ENCODE measurements around the gene CHAT. TPM values are rescaled to one million over a fixed set of nuclear protein-coding genes. Genes with fewer than 3 reads are reported as not detected.

CHAT gene
- total RNA-seq, 2 experiments from 2014 or later, result not detected

GRCh38 chr10:49663596-49663995 is 49.8 kb downstream of the CHAT start:
- Histone ChIP-seq H3K79me2 (ENCODE audit: insufficient read depth, low read depth, low read length) (no peaks in the 10 kb centered on the region), H3K36me3 (ENCODE audit: insufficient read depth, low read length) (no peaks in the 10 kb centered on the region), H3K27ac (ENCODE audit: low read depth, low read length, poor library complexity, severe bottlenecking) (no peak overlapping the region), H3K4me1 (ENCODE audit: insufficient read depth, low read length, poor library complexity, severe bottlenecking) (no peaks in the 10 kb centered on the region), H4K20me1 (ENCODE audit: insufficient read depth, low read length) (no peaks in the 10 kb centered on the region), H3K9me3 (ENCODE audit: low read length) (no peaks in the 10 kb centered on the region; the same call in 1 of the 2 replicates), H3K9me2 (ENCODE audit: insufficient read depth, low read length) (no peaks in the 10 kb centered on the region), H2AFZ (ENCODE audit: low read length) (no peak overlapping the region), H3K4me3 (ENCODE audit: low read depth, low read length, poor library complexity, severe bottlenecking) (no peak overlapping the region), H3K4me2 (ENCODE audit: low read length) (no peak overlapping the region)
- BruUV-seq (replicated peaks), result no TSS peak
- no peak for DNase-seq (ENCODE audit: low spot score)
- ChIA-PET POLR2A (no interaction called here), CTCF (ENCODE audit: unreplicated experiment) (no interaction called here)
- no peak for TF ChIP-seq CTCF (conservative IDR thresholded peaks at IDR 0.05; ENCODE audit: low read length)
- TF ChIP-seq EZH2phosphoT487 (IDR thresholded peaks at IDR 0.05; ENCODE audit: borderline replicate concordance, low read depth, low read length), result no peak
- intact Hi-C loops (cut with micrococcal nuclease; ENCODE audit: unreplicated experiment), result no loop called here

- intact Hi-C loops (cut with micrococcal nuclease; ENCODE audit: unreplicated experiment), result no loop called here
- Histone ChIP-seq H3K4me3 (ENCODE audit: low read depth, low read length, poor library complexity, severe bottlenecking) (no peak overlapping the region), H3K36me3 (ENCODE audit: insufficient read depth, low read length) (no peaks in the 10 kb centered on the region)
Measured at GRCh38 chr10:49664006-49664841, 50.4 kb downstream of the CHAT start.

More at GRCh38 chr10:49664006-49664841, 50.4 kb downstream of the CHAT start:
- no peak for TF ChIP-seq CTCF (conservative IDR thresholded peaks at IDR 0.05; ENCODE audit: low read length)
- no peak for TF ChIP-seq EZH2phosphoT487 (IDR thresholded peaks at IDR 0.05; ENCODE audit: borderline replicate concordance, low read depth, low read length)
- CTCF ChIA-PET (ENCODE audit: unreplicated experiment), result no interaction called here
- H3K9me2 ChIP-seq (ENCODE audit: insufficient read depth, low read length), result no peaks in the 10 kb centered on the region
- H3K4me2 ChIP-seq (ENCODE audit: low read length), result no peak overlapping the region
- no peak for DNase-seq (ENCODE audit: low spot score)
- no peak overlapping the region for H2AFZ ChIP-seq (ENCODE audit: low read length)
- no TSS peak for BruUV-seq (replicated peaks)
- no peaks in the 10 kb centered on the region for H3K79me2 ChIP-seq (ENCODE audit: insufficient read depth, low read depth, low read length)
- no peaks in the 10 kb centered on the region for H3K9me3 ChIP-seq (ENCODE audit: low read length)
- no peak overlapping the region for H3K27ac ChIP-seq (ENCODE audit: low read depth, low read length, poor library complexity, severe bottlenecking)
- H4K20me1 ChIP-seq (ENCODE audit: insufficient read depth, low read length), result no peaks in the 10 kb centered on the region
- POLR2A ChIA-PET, result interaction anchor here (1.4 kb wide), 1 partner anchor 15 kb away, joined by 3 read pairs; no protein-coding TSS in a partner anchor
- H3K4me1 ChIP-seq (ENCODE audit: insufficient read depth, low read length, poor library complexity, severe bottlenecking), result no peaks in the 10 kb centered on the region

Measured in OCI-LY7 (cell line).